NCI-H2107 treated with DMSO at 0.1 percent for 48 hours (cell line): ENCODE data around the gene TBC1D1.
A peak's percentile ranks its signal among the peaks of the same experiment; 100 is the strongest.

ENCODE experiments used
- DNase-seq: peaks from one replicate; lab custom pipeline; 2025; ENCODE audit not compliant: unreplicated experiment; lab: John Stamatoyannopoulos, UW

TBC1D1 gene

DNA sequence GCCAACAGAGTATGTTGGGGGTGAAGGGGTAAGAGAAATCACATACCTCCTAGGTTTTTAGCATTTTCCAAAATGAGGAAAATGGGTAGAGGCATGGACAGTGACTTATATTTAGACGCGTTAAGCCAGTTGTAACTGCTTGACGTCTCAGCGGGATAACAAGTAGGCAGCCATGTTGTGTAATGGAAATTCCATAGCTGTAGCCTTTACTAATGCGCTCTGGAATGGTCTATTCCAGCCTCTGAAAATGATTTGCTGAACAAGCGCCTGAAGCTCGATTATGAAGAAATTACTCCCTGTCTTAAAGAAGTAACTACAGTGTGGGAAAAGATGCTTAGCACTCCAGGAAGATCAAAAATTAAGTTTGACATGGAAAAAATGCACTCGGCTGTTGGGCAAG lies 204.8 kb downstream of the TBC1D1 start:
- no peak for DNase-seq

DNA sequence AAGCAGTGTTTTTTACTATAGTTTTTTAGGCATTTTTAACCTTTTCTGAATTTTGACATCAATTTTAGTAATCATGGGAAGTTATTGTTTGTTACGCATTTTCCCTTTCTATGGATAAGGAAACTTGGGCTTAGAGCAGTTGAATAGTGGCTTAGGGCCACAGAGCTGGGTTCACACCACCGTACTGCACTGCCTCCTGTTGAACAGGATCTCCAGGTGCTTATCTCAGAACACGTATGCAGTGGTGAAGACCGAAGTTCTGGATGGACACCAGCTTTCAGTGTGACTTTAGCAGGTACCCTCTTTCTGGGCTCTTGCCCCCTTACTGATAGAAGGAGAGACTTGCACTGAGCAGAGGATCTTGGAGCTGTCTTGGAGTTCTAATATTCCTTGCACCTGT lies 206.9 kb downstream of the TBC1D1 start:
- no peak for DNase-seq

DNA sequence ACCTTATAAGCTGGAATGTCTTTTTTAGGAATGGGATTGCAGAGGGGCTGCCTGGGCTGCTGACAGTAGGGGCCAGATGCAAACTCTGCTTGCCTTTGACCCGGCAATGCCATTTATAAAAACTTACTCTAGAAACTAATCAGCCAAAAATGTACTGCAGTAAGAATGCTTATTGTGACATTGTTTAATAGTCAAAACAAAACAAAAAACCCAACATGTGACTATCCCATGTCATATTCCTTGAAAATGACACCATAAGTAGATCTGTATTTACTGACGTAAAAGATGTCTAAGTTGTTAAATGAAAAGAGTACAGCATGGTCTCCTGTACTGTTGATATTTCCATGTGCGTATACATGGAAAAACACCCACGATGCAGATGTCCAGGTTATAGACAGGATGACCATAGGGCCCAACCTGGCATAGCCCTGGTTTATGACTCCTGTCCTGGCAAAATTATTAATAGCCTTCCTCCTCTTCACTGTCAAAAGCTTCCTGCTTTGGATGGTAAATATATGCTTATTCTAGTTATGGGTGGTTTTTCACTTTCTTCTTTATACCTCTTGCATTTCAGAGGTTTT lies 208.2 kb downstream of the TBC1D1 start:
- DNase-seq, result no peak

DNA sequence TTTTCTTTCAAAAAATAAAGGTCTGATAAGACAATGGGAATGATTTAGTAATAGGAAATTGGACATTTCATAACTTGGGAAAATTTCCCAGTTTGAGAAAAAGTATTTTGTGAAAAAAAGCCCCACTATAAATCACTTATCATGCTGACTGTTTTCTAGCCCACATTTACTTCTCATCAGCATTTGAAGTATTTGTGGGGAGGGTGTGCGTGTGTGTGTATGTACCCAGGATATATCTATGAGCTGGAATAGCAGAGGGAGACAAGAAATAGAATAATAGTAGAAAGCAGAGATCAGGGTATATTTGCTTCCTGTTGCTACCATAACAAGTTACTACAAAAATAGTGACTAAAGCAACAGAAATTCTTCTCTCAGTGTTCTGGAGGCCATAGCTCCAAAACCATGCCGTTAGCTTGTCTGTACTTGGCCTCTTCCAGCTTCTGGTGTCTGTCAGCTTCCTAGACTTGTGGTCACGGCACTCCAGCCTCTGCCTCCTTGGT lies 209.1 kb downstream of the TBC1D1 start:
- DNase-seq, result no peak

DNA sequence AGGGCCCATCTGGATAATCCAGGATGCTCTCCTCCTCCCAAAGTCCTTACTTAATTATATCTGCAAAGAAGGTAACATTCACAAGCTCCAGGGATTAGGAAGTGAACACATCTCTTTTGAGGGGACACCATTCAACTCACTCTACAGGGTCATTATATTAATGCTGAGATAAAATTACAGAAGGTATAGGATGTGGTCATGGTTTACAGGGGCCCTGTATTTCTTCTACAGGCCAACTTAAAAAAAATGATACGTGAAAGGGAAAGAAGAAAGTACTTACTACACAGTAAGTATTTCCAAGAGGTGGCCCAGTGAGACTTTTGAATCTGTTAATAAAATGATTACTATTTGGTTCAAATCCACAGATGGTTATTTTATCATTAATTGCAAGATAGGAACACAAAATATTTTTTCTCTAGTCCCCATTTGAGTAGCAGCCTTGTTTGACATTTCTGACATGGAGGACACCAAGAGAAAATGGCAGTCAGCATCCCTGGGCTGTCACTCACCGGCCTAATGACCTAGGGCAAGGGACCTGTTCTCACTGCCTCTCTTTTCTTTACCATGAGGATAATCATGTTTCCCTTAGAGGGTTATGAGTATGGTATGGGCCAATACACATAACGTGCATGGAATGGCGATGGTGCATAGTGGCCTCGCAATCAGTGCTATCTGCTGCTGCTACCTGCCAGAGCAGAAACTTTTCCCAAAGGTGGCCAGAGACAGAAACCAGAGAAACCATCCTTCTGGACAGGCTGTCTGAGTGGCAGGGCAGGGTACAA lies 209.8 kb downstream of the TBC1D1 start:
- no peak for DNase-seq

DNA sequence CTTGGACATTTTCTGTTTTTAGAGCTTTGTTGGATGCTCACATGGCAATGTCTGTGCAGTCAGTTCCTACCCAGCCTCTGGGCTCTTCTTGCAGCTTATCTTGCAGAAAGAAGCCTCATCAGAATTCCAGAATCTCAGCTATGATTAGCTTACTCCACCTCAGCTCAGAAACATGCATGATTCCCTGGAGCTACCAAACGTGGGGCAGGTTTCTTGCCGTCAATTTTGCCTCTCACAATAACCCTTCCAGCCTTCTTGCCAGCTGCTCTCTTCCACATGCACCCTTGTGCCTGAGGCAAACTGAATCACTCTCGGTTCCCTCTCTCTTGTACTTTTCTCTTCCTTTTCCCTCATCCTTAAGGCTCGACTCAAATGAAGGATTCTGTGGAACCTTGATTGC lies 210.7 kb downstream of the TBC1D1 start:
- no peak for DNase-seq

DNA sequence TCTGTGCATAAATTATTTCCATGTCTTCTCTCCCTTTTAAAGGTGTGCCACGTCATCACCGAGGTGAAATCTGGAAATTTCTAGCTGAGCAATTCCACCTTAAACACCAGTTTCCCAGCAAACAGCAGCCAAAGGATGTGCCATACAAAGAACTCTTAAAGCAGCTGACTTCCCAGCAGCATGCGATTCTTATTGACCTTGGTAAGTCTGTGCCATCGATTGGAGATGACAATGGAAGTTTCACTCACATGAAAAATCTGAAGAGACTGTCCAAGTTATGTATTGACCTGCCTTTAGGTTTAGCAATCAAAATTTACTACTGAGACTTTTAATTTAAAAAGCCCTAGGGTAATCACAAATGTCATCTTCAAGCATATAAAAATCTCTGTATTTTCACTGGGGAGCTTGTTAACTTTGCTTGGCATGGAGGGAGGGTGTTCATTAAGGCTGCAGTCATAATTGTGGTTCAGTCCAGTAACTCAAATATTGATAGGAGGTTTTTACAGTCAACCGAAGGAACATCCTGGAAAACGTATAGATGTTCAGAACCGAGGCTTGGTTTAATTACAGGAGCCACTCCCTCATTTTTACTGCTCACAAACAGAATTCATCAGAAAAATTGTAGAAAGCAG lies 212.2 kb downstream of the TBC1D1 start:
- DNase-seq, result no peak

DNA sequence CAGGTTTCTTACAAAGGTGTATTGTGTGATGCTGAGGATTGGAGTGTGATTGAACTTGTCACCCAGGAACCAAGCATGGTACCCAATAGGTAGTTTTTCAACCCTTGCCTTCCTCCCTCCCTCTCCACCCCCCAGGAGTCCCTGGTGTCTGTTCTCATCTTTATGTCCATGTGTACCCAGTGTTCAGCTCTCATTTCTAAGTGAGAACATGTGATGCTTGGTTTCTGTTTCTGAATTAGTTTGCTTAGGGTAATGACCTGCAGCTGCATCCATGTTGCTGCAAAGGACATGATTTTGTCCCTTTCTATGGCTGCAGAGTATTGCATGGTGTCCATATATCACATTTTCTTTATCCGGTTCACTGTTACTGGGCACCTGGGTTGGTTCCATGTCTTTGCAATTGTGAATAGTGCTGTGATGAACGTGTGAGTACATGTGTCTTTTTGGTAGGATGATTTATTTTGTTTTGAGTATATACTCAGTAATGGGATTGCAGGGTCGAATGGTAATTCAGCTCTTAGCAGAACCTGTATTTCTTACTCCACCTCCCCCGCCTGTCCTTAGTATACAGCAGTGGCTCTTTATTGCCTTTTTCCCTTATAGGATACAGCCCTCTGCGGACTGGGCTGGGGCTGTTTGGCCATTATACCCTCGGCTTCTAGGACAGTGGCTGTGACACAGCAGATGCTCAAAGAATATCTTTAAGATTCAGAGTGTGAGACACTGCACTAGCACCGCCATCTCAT lies 214.8 kb downstream of the TBC1D1 start:
- no peak for DNase-seq

DNA sequence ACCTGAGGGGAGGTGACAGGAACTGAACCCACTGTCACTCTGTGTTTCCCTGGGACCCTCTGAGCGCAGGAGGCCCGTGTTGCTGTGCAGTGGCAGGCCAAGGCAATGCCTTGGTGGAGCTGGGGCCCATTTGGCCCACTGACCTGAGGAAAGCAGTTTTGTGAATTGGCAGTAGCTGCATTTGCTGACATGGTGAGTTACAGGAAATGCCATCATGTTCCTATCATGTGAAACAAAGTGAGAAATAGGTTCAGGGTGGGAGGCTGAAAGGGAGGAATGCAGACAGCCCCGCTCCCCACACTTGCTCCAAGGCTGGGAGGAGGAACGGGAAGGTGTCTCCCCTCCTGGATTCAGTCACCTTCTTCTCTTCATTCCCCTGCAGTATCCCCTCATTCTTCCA lies 215.4 kb downstream of the TBC1D1 start:
- DNase-seq, result no peak

DNA sequence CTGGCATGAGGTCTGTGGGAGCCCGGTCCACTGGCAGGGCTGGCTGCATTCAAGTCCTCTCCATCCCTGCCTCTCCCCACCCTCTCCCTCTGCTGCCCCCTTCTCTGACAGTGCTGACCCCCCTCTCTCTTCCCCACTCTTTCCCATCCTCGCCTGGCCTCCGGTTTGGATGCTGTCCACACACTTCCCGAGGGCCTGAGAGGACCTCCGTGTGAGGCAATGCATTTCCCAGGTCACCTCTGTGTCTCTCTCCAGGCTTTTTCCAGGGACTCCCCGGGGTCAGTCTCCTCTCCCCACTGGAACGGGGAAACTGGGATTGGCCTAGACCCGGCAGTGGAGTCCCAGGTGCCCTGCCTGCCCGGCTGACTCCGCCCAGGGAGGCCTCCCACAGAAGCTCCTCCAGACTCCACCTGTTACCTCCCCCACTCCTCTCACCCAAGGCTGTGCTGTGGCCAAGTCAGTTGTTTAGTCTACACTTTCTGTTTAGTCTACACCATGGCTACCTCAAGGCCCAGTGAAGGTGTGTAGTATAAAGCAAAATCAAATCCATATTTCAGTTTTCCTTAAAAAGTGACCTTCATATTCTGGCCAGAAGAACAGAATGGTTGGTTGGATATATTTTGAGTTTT lies 216.1 kb downstream of the TBC1D1 start:
- DNase-seq, result no peak

DNA sequence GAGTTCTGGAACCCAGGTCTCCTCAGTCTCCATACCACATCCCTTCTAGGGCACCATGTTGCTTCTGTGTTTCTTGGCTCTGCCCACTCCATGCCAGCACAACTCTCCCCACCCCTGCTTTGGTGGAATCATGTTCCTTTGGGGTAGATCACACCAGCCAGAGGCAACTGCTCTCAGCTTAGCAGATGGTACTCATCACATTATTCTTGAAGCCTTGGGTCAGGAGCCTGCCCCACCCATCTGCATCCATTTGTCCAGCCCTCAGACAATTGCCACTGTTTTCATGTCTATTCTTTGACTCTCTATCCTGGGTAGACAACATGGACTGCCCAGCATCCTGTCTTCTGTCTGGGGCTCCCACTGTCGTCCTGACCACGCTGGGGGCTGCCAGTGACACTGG lies 216.9 kb downstream of the TBC1D1 start:
- DNase-seq, result no peak

DNA sequence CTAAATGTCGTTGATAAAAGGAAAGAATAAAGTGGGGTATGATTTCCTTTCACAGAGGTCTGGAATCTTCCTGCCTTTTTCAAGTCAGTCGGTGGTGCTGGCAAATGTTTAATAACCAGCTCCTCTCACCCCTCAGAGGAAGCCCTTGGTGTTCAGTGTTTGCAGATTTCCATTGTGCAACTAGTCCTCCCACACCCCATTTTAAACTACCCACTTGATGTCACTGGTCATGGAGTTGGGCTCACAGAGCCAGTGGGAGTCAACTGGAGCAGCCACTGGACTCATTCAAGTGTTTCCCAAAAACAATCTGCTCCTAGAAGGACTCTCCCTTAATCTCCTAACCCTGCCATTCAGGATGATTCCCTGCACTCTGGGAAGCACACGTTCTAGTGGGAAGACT lies 218.5 kb downstream of the TBC1D1 start:
- DNase-seq, result no peak

DNA sequence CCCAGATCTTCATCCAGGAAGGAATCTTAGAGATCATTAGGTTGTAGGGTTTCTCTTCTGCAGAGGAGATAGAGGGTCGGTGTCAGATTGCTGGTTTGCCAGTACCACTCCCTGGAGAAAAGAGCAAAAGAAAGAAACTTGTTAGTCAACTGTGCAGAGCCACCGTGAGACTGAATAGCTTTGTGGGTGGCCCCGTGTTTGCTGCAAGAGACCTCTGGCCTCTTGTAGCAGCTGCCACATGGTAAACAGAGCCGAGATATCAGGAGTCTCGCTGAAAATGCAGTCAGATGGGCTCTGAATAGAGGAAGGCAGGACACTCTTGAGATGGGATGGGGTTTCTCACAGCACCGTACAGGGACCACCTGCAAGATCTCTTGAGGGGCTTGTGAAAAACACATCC lies 219.0 kb downstream of the TBC1D1 start:
- DNase-seq, result peak; percentile 55

DNA sequence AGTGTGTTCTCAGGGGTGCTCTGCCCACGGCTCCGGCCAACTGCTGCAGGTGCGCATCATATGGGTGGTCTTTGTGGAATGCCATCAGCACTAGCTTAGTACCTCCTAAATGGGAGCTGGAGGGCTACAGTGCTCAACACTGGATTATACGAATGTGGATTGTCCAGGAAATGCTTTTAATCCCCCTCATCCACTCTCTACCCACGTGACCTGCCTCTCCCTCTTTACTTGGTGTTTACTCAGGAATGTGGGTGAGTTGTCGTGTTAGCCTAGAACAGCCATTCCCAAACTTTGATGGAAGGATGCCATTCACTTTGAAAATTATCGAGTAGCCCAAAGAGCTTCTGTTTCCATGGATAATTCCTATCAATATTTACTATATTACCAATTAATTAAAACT lies 220.1 kb downstream of the TBC1D1 start:
- DNase-seq, result no peak

DNA sequence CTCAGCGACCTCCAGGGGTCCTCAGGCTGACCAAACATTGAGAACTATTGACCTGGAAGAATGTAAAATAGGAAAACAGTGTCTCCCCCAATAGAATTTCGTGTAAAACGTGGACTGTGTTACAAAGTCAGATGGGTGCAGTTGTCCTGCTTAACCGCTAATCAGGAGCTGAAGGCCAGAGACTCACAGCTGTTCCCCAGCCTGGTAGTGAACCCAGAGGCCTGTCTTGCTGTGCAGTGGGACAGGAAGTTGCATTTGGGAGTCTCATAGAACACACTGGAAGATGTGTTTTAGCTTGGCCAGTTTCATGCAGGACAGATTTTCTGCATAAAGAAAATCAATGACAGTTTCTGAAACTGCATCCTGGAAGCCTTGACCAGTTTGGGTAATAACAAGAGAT lies 220.8 kb downstream of the TBC1D1 start:
- no peak for DNase-seq

DNA sequence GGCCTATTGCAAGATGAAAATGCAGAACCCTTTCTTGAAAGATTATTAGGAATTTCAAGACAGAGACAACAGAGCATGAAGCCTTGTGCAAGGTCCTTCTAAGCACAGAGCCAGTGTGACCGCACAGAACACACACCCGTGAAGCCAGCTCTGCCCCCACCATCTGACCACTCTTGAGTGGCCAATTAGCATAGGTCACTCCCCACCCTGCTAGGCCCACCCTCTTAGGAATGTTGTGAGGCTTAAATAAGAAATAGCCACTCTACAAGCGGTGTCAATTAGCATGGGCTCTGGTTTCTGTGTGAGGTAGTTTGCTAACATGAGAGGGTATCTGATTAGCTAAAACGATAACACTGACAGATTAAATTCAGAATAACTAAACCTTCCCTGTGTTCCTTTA lies 222.2 kb downstream of the TBC1D1 start:
- DNase-seq, result no peak

DNA sequence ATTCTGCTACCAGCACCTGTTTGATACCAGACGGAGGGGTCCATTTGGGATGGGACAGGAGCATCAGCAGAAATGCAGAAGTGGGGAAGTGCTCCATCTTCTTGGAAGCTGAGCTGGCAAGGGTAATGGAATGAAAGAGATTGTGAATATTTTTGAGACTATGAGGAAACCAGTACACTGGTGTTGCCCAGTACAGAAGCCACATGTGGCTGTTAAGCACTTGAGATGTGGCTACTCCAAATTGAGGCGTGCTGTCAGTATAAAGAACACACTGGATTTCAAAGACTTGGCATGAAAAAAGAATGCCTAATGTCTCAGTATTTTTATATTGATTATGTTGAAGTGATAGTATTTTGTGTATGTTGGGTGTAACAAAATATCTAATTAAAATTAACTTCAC lies 222.7 kb downstream of the TBC1D1 start:
- DNase-seq, result no peak

DNA sequence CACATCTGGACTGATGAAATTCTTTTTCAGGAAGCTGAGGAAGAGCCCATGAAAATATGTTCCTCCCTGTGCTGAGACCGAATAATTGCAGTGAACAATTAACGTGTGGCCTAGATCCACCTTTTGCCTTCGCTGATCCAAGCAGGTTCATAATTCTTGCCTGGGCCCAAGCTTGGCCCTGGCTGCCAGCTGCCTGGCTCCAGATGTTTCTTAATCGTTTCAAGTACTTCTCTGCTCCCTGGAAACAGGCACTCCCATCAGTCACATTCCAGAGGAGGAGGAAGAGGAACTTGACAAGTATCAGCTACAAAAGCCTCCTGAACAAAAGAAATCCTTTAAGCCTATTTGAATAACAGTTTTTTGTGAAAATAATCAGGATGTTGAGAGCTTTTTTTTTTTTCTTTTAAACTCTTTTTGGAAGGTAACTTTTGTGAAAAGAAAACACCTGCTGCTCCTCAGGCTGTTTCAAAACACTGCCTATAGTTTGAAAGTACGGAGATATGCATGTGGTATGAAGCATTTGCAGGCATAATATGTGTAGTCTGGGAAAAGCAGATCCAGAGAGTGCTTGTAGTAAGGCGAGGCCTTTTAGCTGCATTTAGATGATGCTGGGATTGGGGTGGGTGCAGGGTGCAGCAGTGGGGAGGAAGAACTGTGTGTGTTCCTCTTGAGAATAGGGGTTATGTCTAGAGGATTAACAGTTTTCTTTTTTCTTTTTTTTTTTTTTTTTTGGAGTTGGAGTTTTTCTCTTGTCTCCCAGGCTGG lies 223.7 kb downstream of the TBC1D1 start:
- DNase-seq, result no peak

DNA sequence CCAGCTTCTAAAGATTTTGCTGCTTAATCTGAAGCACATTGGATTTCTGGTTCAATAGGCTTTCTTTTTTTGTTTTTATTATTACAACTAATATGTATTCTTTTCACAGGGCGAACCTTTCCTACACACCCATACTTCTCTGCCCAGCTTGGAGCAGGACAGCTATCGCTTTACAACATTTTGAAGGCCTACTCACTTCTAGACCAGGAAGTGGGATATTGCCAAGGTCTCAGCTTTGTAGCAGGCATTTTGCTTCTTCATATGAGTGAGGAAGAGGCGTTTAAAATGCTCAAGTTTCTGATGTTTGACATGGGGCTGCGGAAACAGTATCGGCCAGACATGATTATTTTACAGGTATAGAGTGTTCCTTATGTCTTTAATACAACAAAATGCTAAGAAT lies 224.7 kb downstream of the TBC1D1 start:
- no peak for DNase-seq

DNA sequence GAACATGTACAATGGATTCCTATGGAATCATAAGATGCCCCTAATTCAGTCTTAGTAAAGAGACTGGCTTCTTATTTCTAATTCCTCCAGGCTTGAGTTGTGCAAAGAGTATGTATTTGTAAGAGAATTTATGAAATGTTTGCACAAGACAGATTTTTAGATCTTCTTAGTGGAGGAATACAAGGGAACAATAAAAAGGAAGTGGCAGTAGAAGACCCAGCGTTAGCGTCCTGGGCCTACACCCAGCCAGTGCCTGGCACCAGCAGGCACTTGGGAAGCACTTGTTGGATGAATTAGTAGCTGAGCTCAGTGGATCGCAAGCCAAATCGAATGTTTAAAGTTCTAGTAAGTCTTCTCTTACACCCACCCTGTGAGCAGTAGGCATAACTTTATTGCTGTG lies 226.7 kb downstream of the TBC1D1 start:
- no peak for DNase-seq
